ENCODE measurements around the gene YPEL4. TPM values are rescaled to one million over a fixed set of nuclear protein-coding genes. Genes with fewer than 3 reads are reported as not detected.

YPEL4 gene
- total RNA-seq, 2 experiments from 2014 or later = 0.43 to 0.73 TPM

DNA sequence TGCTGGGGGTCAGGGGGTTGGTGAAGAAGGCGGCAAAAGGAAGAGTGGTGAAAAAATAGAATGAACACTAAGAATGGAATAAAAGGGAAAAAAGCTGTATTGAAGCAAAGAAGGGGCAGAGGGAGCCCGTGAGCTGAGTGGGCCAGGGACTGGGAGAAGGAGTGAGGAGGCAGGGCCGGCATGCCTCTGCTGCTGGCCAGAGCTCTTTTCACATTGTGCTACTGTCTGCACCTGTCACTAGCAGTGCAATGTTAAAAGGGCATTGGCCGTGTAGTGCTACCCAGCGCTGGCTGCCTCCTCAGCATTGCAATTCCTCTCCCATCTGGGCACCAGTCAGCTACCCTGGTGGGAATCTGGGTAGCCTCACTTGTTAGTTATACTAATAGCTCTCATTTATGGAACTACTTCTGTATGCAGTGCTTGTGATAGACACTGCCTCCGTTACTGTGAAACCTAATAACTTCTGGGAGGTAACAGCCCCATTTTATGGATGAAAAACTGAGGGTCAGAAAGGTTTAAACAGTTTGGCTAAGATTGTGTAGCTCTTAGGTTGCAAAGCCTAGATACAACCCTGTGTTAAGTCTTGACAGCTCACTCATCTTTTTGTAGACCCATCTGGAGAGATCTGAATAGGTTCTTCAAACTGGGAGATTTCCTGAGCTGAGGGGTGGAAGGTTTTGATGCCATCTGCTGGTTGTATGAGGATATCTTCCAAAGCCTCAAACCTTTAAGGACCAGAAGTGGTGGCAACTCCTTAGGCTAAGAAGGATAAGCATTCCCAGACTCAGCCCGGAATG lies 8.5 kb downstream of the YPEL4 start:
- peak; percentile 36 for DNase-seq
- Mint-ChIP-seq H3K9me3 (no peaks in the 10 kb centered on the region), H3K27ac (no peak overlapping the region), H3K27me3 (peaks cover 28% of the 10 kb centered on the region), H3K4me3 (no peak overlapping the region), H3K4me1 (ENCODE audit: low read depth) (peaks cover 10% of the 10 kb centered on the region), H3K36me3 (no peaks in the 10 kb centered on the region)
- POLR2A ChIA-PET = no interaction called here
- intact Hi-C loops (cut with micrococcal nuclease) = loop anchor here (1.0 to 2.0 kb wide), 3 partner anchors 42 to 296 kb away; no protein-coding TSS in a partner anchor
- CTCF ChIA-PET = interaction anchor here (0.5 to 8.8 kb wide), 35 partner anchors 10 to 927 kb away, joined by 3 to 121 read pairs (median 4); partner anchors contain the start of genes CLP1, P2RX3, TIMM10 and UBE2L6

DNA sequence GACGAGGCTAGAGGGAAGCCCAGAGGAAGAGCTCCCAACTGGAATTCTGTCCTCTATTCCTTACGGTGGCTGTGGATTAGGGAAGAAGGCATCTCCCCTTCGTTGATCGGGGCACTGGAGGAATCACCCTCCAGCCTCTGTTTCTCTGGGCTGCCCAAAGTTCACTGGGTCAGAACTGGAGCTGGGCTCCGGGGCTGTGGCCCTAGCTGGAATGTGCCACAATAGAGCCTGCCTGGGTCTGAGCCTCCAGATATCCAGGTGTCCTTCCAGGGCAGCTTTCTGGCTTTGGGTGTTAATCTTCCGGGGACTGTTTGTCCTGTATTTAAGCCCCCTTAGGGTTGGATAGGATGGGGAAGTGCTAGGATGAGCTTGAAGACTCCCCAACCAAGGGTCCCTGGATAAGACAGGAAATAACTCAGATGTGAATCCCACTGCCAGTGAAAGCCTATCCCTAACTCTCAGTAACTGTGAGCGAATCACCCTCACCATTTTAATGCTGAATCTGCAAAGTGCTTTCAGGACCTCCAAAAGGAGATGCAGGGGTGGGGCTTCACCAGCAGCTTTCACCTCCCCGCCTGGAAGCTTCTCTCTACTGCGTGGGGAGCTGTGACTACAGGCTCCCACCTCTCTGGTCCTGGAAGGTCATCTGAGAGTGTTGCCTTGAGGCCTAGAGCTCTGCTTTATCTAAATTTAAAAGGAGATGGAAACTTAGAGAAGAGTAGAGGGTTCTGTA lies 9.5 kb downstream of the YPEL4 start:
- no peaks in the 10 kb centered on the region for H3K36me3 Mint-ChIP-seq
- peaks cover 19% of the 10 kb centered on the region for H3K27me3 Mint-ChIP-seq
- no peak overlapping the region for H3K4me3 Mint-ChIP-seq
- CTCF ChIA-PET = interaction anchor here (0.8 to 8.8 kb wide), 21 partner anchors 12 to 319 kb away, joined by 3 to 121 read pairs (median 4); partner anchors contain the start of genes TIMM10 and UBE2L6
- no peaks in the 10 kb centered on the region for H3K9me3 Mint-ChIP-seq
- POLR2A ChIA-PET = interaction anchor here (0.7 to 1.0 kb wide), 2 partner anchors 21 to 111 kb away, joined by 3 read pairs; no protein-coding TSS in a partner anchor
- H3K4me1 Mint-ChIP-seq (ENCODE audit: low read depth) = peaks cover 10% of the 10 kb centered on the region
- H3K27ac Mint-ChIP-seq = no peak overlapping the region
- no peak for DNase-seq
- intact Hi-C loops (cut with micrococcal nuclease) = loop anchor here (2.0 kb wide), 1 partner anchor 295 kb away; no protein-coding TSS in a partner anchor

DNA sequence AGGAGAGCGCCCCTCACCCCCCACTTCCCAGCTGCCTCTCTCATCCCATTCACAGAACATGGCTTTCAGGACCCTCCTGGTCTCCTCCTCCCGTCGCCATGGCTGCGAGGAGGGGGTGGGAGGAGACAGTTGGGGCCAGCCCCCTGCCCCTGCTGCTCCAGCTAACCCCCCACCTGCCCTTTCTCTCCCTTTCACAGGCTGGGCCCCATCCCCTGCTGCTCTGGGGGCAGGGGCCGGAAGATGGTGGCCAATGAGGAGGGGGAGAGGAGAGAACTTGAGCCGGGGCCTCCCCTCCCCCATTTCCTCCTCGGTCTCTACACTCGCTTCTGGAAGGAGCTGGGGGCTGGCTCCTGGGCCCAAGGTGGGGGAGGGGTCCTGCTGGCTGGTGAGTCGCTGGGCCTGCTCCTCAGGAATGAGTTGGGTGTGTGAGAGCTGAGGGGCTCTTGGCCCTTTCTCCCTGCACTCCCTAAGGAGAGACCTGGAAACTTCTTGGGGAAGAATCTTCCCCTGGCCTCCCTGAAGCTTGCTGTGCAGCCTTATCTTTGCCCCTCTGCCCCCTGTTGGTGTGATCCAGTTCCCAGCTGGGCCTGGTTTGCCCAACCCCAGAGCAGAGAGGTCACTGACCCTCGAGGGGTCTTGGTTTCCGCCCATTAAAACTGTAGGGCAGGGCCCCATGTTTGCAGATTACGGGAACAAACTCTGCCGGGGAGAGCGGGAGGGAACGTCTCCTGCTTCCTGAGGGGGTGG lies 10.2 kb downstream of the YPEL4 start:
- Mint-ChIP-seq H3K27ac (no peak overlapping the region), H3K4me3 (peak overlapping the region; percentile 78), H3K27me3 (peaks cover 18% of the 10 kb centered on the region), H3K36me3 (no peaks in the 10 kb centered on the region), H3K4me1 (ENCODE audit: low read depth) (peaks cover 10% of the 10 kb centered on the region), H3K9me3 (no peaks in the 10 kb centered on the region)
- intact Hi-C loops (cut with micrococcal nuclease) = loop anchor here (2.0 kb wide), 1 partner anchor 295 kb away; no protein-coding TSS in a partner anchor
- DNase-seq = no peak
- ChIA-PET CTCF (interaction anchor here (1.0 to 8.8 kb wide), 15 partner anchors 13 to 294 kb away, joined by 3 to 121 read pairs (median 5); partner anchors contain the start of genes TIMM10 and UBE2L6), POLR2A (interaction anchor here (0.7 to 1.3 kb wide), 4 partner anchors 10 to 110 kb away, joined by 3 read pairs; partner anchors contain the start of genes UBE2L6 and YPEL4)

DNA sequence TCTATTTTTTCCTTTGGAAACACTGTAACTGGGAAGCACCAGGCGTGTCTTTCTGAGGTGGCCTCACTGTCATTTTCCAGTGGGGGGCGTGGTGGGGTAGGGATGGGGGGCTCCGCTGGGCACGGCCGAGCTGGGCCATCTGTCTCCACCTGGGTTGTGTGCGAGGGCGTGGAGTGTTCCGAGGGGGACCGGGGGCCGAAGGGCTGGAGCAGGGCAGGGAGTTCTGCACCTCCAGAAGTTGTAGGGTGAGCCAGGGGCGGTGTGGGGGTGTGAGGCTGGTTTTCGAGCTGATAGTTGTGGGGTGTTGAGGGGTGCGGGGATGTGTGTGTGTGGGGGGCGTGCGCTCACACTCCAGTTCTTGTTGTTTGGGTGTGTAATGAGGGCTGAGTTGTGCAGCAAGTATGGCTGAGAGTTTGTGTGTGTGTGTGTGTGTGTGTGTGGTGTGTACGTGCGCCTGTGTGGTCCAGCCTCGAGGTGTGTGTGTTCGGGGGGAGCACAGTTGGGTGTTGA lies 10.8 kb downstream of the YPEL4 start:
- Mint-ChIP-seq H3K27ac (no peak overlapping the region), H3K9me3 (no peaks in the 10 kb centered on the region), H3K36me3 (no peaks in the 10 kb centered on the region), H3K4me1 (ENCODE audit: low read depth) (peaks cover 10% of the 10 kb centered on the region), H3K4me3 (peak overlapping the region; percentile 78), H3K27me3 (peaks cover 19% of the 10 kb centered on the region)
- POLR2A ChIA-PET = interaction anchor here (0.5 to 1.3 kb wide), 4 partner anchors 10 to 938 kb away, joined by 3 to 6 read pairs (median 3); partner anchors contain the start of genes UBE2L6 and YPEL4
- DNase-seq = no peak
- CTCF ChIA-PET = interaction anchor here (1.0 to 8.8 kb wide), 9 partner anchors 12 to 293 kb away, joined by 3 to 121 read pairs (median 5); partner anchors contain the start of gene UBE2L6
- intact Hi-C loops (cut with micrococcal nuclease) = no loop called here

DNA sequence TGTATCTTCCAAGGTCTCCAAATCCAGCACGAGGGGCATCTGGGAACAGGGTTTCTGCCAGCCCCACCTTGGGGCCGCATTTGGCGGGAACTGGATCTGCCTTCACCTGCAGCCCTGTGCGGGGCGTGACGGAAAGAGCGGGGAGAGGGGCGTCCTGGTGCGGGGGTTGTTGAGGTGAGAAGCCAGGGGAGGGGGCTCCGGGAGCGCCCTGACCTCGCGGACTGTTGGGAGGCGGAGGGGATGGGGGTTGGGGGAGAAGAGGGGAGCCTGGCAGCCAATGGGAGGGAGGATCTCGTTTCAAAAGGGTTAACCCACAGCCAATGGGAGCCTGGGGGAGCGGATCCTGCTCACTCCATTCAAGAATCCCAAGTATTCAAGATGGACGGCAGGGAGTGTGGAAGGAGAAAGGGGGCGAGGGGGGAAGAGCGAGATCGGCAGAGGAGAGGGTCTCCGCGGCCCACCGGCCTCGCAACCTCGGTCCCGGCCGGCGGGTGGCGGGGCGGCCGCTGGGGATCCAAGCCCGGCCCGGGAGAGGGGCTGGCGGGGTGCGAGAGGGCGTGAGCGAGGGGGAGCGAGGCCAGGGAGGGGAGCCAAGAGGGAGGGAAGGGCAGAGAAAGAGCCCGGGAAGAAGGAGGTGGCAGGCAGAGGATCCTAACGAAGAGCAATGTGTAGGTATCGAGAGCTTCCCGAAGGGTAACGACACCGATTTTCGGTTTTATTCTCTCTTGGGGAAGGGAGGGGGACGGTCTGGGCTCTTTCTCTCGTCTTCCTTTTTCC lies 11.5 kb downstream of the YPEL4 start:
- H3K36me3 Mint-ChIP-seq = no peaks in the 10 kb centered on the region

DNA sequence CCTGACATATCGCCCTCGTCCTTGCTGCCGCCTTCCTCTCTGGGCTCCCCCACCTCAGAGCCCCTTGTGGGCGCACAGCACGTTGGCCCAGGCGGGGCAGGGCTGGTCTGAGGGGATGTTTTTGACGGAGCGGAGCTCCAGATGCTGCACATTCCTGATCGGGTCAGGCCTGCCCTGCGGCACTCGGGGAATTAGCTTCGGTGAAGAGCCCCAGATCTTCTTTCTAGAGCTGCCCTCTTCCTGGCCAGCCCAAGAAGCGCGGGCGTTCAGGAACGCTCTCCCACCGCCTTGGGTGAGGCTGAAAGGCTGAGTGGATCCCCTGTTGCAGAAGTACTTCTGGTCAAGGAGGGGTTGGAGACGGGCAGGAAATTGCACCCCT lies 12.1 kb downstream of the YPEL4 start:
- ChIA-PET CTCF (interaction anchor here (8.8 kb wide), 1 partner anchor 145 kb away, joined by 121 read pairs; no protein-coding TSS in a partner anchor), POLR2A (no interaction called here)
- Mint-ChIP-seq H3K27me3 (peaks cover 21% of the 10 kb centered on the region), H3K4me3 (peak overlapping the region; percentile 66), H3K27ac (no peak overlapping the region), H3K4me1 (ENCODE audit: low read depth) (peaks cover 10% of the 10 kb centered on the region), H3K36me3 (no peaks in the 10 kb centered on the region), H3K9me3 (no peaks in the 10 kb centered on the region)
- intact Hi-C loops (cut with micrococcal nuclease) = no loop called here
- DNase-seq = no peak

More for the DNA sequence above, 11.5 kb downstream of the YPEL4 start:
- Mint-ChIP-seq H3K27me3 (peaks cover 21% of the 10 kb centered on the region), H3K9me3 (no peaks in the 10 kb centered on the region), H3K4me1 (ENCODE audit: low read depth) (peaks cover 10% of the 10 kb centered on the region), H3K4me3 (peak overlapping the region; percentile 78), H3K27ac (no peak overlapping the region)
- ChIA-PET POLR2A (interaction anchor here (0.5 to 1.3 kb wide), 2 partner anchors 70 to 938 kb away, joined by 3 to 6 read pairs; partner anchors contain the start of gene UBE2L6), CTCF (interaction anchor here (1.0 to 8.8 kb wide), 7 partner anchors 11 to 293 kb away, joined by 3 to 121 read pairs (median 7); partner anchors contain the start of gene UBE2L6)
- intact Hi-C loops (cut with micrococcal nuclease) = no loop called here
- DNase-seq = peak; percentile 24

DNA sequence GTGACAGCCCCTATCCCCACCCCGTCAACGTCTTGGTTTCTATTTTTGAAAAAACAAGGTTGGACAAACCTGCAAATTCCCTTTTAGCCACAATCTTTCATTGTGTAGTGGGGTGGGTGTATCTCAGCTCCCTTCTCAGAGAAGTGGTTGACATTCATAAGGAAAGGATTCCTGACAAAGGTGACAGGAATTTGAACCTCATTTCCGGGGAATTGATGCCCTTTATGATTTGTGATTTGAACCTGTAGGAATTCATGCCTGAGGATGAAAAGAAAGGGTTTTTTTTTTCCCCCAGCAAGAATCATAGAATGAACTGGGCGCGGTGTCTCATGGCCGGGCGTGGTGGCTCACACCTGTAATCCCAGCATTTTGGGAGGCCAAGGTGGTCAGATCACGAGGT lies 14.5 kb downstream of the YPEL4 start:
- intact Hi-C loops (cut with micrococcal nuclease) = no loop called here
- no peak overlapping the region for H3K27ac Mint-ChIP-seq
- POLR2A ChIA-PET = no interaction called here

DNA sequence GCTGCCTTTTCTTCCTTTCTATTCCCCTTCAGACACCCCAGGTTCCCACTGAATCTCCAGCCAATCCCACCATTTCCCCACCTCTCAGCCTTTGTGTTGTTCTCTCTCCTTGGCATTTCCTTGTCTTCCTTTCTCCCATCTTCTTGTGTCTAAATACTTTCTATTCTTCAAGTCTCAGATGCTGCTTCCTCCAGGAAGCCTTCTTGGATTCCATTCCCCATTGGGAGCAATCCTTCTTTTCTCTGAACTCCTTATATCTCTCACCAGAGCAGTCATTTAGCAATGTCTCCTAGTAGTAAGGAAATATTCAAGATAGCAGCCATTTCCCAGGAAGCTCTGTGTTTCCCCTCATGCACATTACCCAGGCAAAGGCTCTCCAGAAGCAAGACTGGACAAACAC lies 15.4 kb downstream of the YPEL4 start:
- Mint-ChIP-seq H3K9me3 (no peaks in the 10 kb centered on the region), H3K27me3 (peaks cover 25% of the 10 kb centered on the region), H3K4me3 (no peak overlapping the region), H3K27ac (no peak overlapping the region), H3K36me3 (no peaks in the 10 kb centered on the region), H3K4me1 (ENCODE audit: low read depth) (peaks cover 9% of the 10 kb centered on the region)
- CTCF ChIA-PET = interaction anchor here (0.7 to 0.9 kb wide), 2 partner anchors 10 to 141 kb away, joined by 3 to 4 read pairs; no protein-coding TSS in a partner anchor
- DNase-seq = no peak
- intact Hi-C loops (cut with micrococcal nuclease) = no loop called here
- POLR2A ChIA-PET = no interaction called here

More for the DNA sequence above, 14.5 kb downstream of the YPEL4 start:
- CTCF ChIA-PET = no interaction called here
- Mint-ChIP-seq H3K4me1 (ENCODE audit: low read depth) (peaks cover 9% of the 10 kb centered on the region), H3K27me3 (peaks cover 25% of the 10 kb centered on the region), H3K4me3 (no peak overlapping the region), H3K36me3 (no peaks in the 10 kb centered on the region), H3K9me3 (no peaks in the 10 kb centered on the region)
- no peak for DNase-seq

DNA sequence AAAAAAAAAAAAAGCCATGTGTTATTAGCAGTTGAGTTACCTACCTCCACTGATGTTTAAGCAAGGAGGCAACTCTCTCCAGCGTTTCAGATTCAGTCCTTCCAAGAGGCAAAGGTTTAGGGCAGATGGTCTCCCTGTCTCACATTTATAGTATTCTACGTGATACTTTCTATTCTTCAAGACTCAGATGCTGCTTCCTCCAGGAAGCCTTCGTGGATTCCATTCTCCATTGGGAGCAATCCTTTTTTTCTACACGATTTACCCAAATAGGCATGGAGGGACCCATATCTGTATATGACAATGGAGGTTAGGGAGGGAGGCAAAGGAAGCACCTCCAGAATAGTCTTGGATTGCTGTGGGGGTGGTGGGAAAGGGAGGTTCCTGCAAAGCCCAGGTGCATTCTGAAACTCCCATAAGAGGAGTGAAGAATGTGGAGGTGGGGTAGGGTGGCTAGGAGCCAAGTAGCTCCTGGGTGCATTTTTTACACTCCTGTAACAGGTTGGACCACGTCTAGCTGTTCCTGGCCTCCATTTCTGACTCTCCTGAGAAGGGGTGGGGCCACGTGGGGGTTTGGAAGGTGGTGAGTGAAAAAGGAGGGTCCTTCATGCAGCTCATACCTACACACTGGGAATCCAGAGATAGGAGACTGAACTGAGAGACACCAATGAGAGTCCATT lies 16.2 kb downstream of the YPEL4 start:
- H3K36me3 Mint-ChIP-seq = no peaks in the 10 kb centered on the region
- ChIA-PET POLR2A (no interaction called here), CTCF (no interaction called here)
- H3K27ac Mint-ChIP-seq = no peak overlapping the region
- H3K9me3 Mint-ChIP-seq = no peaks in the 10 kb centered on the region
- no peak for DNase-seq
- peaks cover 25% of the 10 kb centered on the region for H3K27me3 Mint-ChIP-seq
- intact Hi-C loops (cut with micrococcal nuclease) = no loop called here
- peaks cover 2% of the 10 kb centered on the region for H3K4me1 Mint-ChIP-seq (ENCODE audit: low read depth)
- H3K4me3 Mint-ChIP-seq = no peak overlapping the region

DNA sequence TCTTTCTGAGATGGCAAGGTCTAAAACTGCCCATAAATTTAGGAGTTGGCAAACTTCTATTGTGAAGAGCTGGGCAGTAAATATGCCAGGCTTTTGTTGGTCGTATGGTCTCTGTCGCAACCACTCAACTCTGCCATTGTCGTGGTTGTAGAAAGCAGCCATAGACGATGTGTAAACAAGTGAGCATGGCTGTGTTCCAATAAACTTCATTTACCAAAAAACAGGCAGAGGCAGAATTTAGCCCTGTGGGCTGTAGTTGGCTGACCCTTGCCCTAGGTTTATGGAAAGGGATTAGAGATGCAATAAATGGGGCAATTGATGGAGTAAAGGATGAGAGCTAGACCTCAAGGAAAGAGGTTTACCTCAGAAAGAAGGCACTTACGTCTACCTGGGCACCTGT lies 17.6 kb downstream of the YPEL4 start:
- Mint-ChIP-seq H3K4me1 (ENCODE audit: low read depth) (no peaks in the 10 kb centered on the region), H3K27ac (no peak overlapping the region), H3K36me3 (no peaks in the 10 kb centered on the region), H3K27me3 (peaks cover 15% of the 10 kb centered on the region), H3K9me3 (no peaks in the 10 kb centered on the region), H3K4me3 (no peak overlapping the region)
- intact Hi-C loops (cut with micrococcal nuclease) = no loop called here
- no peak for DNase-seq
- ChIA-PET CTCF (interaction anchor here (1.3 to 2.2 kb wide), 3 partner anchors 9 to 139 kb away, joined by 3 to 9 read pairs (median 6); no protein-coding TSS in a partner anchor), POLR2A (no interaction called here)

Measured in activated CD4-positive, alpha-beta memory T cell treated with anti-CD3 and anti-CD28 coated beads for 36 hours (primary cell).